Adrenal gland (tissue), 5 donors: ENCODE data around the gene ARHGAP26.

ENCODE experiments used
- CTCF ChIP-seq, 6 experiments: fragments of 450-650 bp in 4 of 6; fragments of 200-600 bp in 2 of 6; sonication (generic) in 1 of 6; IDR thresholded peaks; 1 replicate in 5 of 6; 2 replicates in 1 of 6; pipeline versions ENCODE4 v1.5.1 to v1.8.0; 2016 to 2021; ENCODE audit warnings: antibody characterized with exemption in 6 of 6, mild to moderate bottlenecking in 2 of 6, moderate library complexity in 1 of 6
- POLR2A ChIP-seq, 2 donors: fragments of 450-650 bp; IDR thresholded peaks; one replicate each; pipeline ENCODE4 v1.6.1; 2017; ENCODE audit warnings: antibody characterized with exemption in 2 of 2, mild to moderate bottlenecking in 2 of 2, moderate library complexity in 1 of 2
- donor health status: DM: no; HTN: no; CAD: no.

GRCh38 chr5:142997591-142997990 is 227.4 kb downstream of the ARHGAP26 start:
- no peak for TF ChIP-seq CTCF (IDR thresholded peaks at IDR 0.05)
- TF ChIP-seq POLR2A (IDR thresholded peaks at IDR 0.05), result no peak
